ENCODE measurements around the gene EML1. TPM values are rescaled to one million over a fixed set of nuclear protein-coding genes. Genes with fewer than 3 reads are reported as not detected.

EML1 gene
- total RNA-seq, 2 donors from 2014 or later = 28.3 to 30.2 TPM

GRCh38 chr14:99950181-99950580, 157.0 kb downstream of the EML1 start:
- no peaks in the 10 kb centered on the region for H3K36me3 ChIP-seq
- H3K4me3 ChIP-seq = no peak overlapping the region
- H3K27me3 ChIP-seq = no peaks in the 10 kb centered on the region
- no peaks in the 10 kb centered on the region for H3K9me3 ChIP-seq
- DNase-seq (ENCODE audit: low spot score) = no peak
- H3K4me1 ChIP-seq = peaks cover 0 to 17% of the 10 kb centered on the region in 2 donors
- no peak overlapping the region for H3K27ac ChIP-seq
- TF ChIP-seq CTCF (IDR thresholded peaks at IDR 0.05) = no peak

- Histone ChIP-seq H3K4me3 (no peak overlapping the region), H3K27ac (no peak overlapping the region), H3K4me1 (peaks cover 0 to 17% of the 10 kb centered on the region in 2 donors), H3K36me3 (no peaks in the 10 kb centered on the region), H3K9me3 (no peaks in the 10 kb centered on the region), H3K27me3 (no peaks in the 10 kb centered on the region)
- TF ChIP-seq CTCF (IDR thresholded peaks at IDR 0.05) = no peak
- DNase-seq (ENCODE audit: low spot score) = no peak
These were observed 157.9 kb downstream of the EML1 start for GRCh38 chr14:99951085-99951484.

- Histone ChIP-seq H3K4me1 (peaks cover 0 to 8% of the 10 kb centered on the region in 2 donors), H3K4me3 (no peak overlapping the region), H3K27ac (no peak overlapping the region), H3K27me3 (no peaks in the 10 kb centered on the region), H3K36me3 (no peaks in the 10 kb centered on the region), H3K9me3 (no peaks in the 10 kb centered on the region)
- no peak for TF ChIP-seq CTCF (IDR thresholded peaks at IDR 0.05)
- no peak for DNase-seq (ENCODE audit: low spot score)
These were observed 158.8 kb downstream of the EML1 start for GRCh38 chr14:99952039-99952438.

GRCh38 chr14:99952453-99952852, 159.2 kb downstream of the EML1 start:
- no peak for DNase-seq (ENCODE audit: low spot score)
- Histone ChIP-seq H3K27me3 (no peaks in the 10 kb centered on the region), H3K4me3 (no peak overlapping the region), H3K27ac (no peak overlapping the region), H3K9me3 (no peaks in the 10 kb centered on the region), H3K36me3 (no peaks in the 10 kb centered on the region), H3K4me1 (peaks cover 0 to 4% of the 10 kb centered on the region in 2 donors)
- no peak for TF ChIP-seq CTCF (IDR thresholded peaks at IDR 0.05)

- no peaks in the 10 kb centered on the region for H3K9me3 ChIP-seq
- no peak for TF ChIP-seq CTCF (IDR thresholded peaks at IDR 0.05)
- DNase-seq (ENCODE audit: low spot score) = no peak
- no peaks in the 10 kb centered on the region for H3K36me3 ChIP-seq
- H3K4me3 ChIP-seq = no peak overlapping the region
- no peaks in the 10 kb centered on the region for H3K27me3 ChIP-seq
- H3K27ac ChIP-seq = no peak overlapping the region
- H3K4me1 ChIP-seq = no peaks in the 10 kb centered on the region
These were observed 162.7 kb downstream of the EML1 start for GRCh38 chr14:99955826-99956455.

GRCh38 chr14:99958380-99958779, 165.2 kb downstream of the EML1 start:
- H3K27ac ChIP-seq = no peak overlapping the region
- no peak for DNase-seq (ENCODE audit: low spot score)
- no peaks in the 10 kb centered on the region for H3K9me3 ChIP-seq
- no peaks in the 10 kb centered on the region for H3K36me3 ChIP-seq
- no peaks in the 10 kb centered on the region for H3K27me3 ChIP-seq
- no peak for TF ChIP-seq CTCF (IDR thresholded peaks at IDR 0.05)
- no peak overlapping the region for H3K4me3 ChIP-seq
- no peaks in the 10 kb centered on the region for H3K4me1 ChIP-seq
